ENCODE data around the gene ADCY9. TPM values are rescaled to one million over a fixed set of nuclear protein-coding genes. Genes with fewer than 3 reads are reported as not detected.

ADCY9 gene
- total RNA-seq, 1 experiment from 2014 or later = 10.5 TPM

- intact Hi-C loops (cut with micrococcal nuclease; ENCODE audit: unreplicated experiment) = no loop called here
- Histone ChIP-seq H3K79me2 (ENCODE audit: low read depth) (no peaks in the 10 kb centered on the region), H3K27ac (no peak overlapping the region), H3F3A (ENCODE audit: insufficient read depth, low read depth) (no peaks in the 10 kb centered on the region), H3K9me3 (ENCODE audit: insufficient read depth, low read depth) (no peaks in the 10 kb centered on the region), H3K9me2 (ENCODE audit: insufficient read depth) (no peaks in the 10 kb centered on the region), H3K27me3 (ENCODE audit: insufficient read depth, low read depth) (no peaks in the 10 kb centered on the region), H3K36me3 (ENCODE audit: low read depth) (no peaks in the 10 kb centered on the region), H3K4me3 (no peak overlapping the region), H3K4me1 (replicated peaks; ENCODE audit: insufficient read depth) (no peaks in the 10 kb centered on the region), H3K4me2 (no peak overlapping the region), H2AFZ (no peak overlapping the region), H4K20me1 (ENCODE audit: insufficient read depth) (no peaks in the 10 kb centered on the region)
- TF ChIP-seq EZH2 (IDR thresholded peaks at IDR 0.05; ENCODE audit: low read depth) (no peak), CTCF (conservative IDR thresholded peaks at IDR 0.05) (no peak)
- ChIA-PET POLR2A (ENCODE audit: unreplicated experiment) (interaction anchor here (0.6 kb wide), 1 partner anchor 18 kb away, joined by 5 read pairs; no protein-coding TSS in a partner anchor), CTCF (no interaction called here)
- DNase-seq = no peak
- BruUV-seq (replicated peaks) = no TSS peak
Measured at GRCh38 chr16:4087990-4088577, 28.2 kb downstream of the ADCY9 start.

- no peak overlapping the region for H3K27ac ChIP-seq
- no TSS peak for BruUV-seq (replicated peaks)
- H3K27me3 ChIP-seq (ENCODE audit: insufficient read depth, low read depth) = no peaks in the 10 kb centered on the region
- CTCF ChIA-PET = interaction anchor here (0.6 kb wide), 1 partner anchor 145 kb away, joined by 4 read pairs; no protein-coding TSS in a partner anchor
- H3K36me3 ChIP-seq (ENCODE audit: low read depth) = no peaks in the 10 kb centered on the region
- H3K4me3 ChIP-seq = no peak overlapping the region
- no peaks in the 10 kb centered on the region for H3K9me2 ChIP-seq (ENCODE audit: insufficient read depth)
- no peaks in the 10 kb centered on the region for H4K20me1 ChIP-seq (ENCODE audit: insufficient read depth)
- intact Hi-C loops (cut with micrococcal nuclease; ENCODE audit: unreplicated experiment) = no loop called here
- DNase-seq = no peak
- no peaks in the 10 kb centered on the region for H3K79me2 ChIP-seq (ENCODE audit: low read depth)
- TF ChIP-seq CTCF (conservative IDR thresholded peaks at IDR 0.05) (no peak), EZH2 (IDR thresholded peaks at IDR 0.05; ENCODE audit: low read depth) (no peak)
- no peaks in the 10 kb centered on the region for H3K4me1 ChIP-seq (replicated peaks; ENCODE audit: insufficient read depth)
- H3K4me2 ChIP-seq = no peak overlapping the region
- no peaks in the 10 kb centered on the region for H3K9me3 ChIP-seq (ENCODE audit: insufficient read depth, low read depth)
- no peaks in the 10 kb centered on the region for H3F3A ChIP-seq (ENCODE audit: insufficient read depth, low read depth)
- POLR2A ChIA-PET (ENCODE audit: unreplicated experiment) = interaction anchor here (0.6 kb wide), 1 partner anchor 19 kb away, joined by 5 read pairs; no protein-coding TSS in a partner anchor
- no peak overlapping the region for H2AFZ ChIP-seq
Measured at GRCh38 chr16:4087099-4087885, 28.9 kb downstream of the ADCY9 start.

GRCh38 chr16:4086153-4086552 is 30.1 kb downstream of the ADCY9 start:
- no peaks in the 10 kb centered on the region for H3F3A ChIP-seq (ENCODE audit: insufficient read depth, low read depth)
- H3K4me2 ChIP-seq = no peak overlapping the region
- no peak overlapping the region for H3K4me3 ChIP-seq
- H3K4me1 ChIP-seq (replicated peaks; ENCODE audit: insufficient read depth) = no peaks in the 10 kb centered on the region
- no peaks in the 10 kb centered on the region for H3K79me2 ChIP-seq (ENCODE audit: low read depth)
- BruUV-seq (replicated peaks) = no TSS peak
- no peak overlapping the region for H2AFZ ChIP-seq
- no peaks in the 10 kb centered on the region for H3K27me3 ChIP-seq (ENCODE audit: insufficient read depth, low read depth)
- intact Hi-C loops (cut with micrococcal nuclease; ENCODE audit: unreplicated experiment) = no loop called here
- H3K9me2 ChIP-seq (ENCODE audit: insufficient read depth) = no peaks in the 10 kb centered on the region
- no peaks in the 10 kb centered on the region for H3K36me3 ChIP-seq (ENCODE audit: low read depth)
- ChIA-PET CTCF (no interaction called here), POLR2A (ENCODE audit: unreplicated experiment) (no interaction called here)
- no peaks in the 10 kb centered on the region for H3K9me3 ChIP-seq (ENCODE audit: insufficient read depth, low read depth)
- no peak for TF ChIP-seq EZH2 (IDR thresholded peaks at IDR 0.05; ENCODE audit: low read depth)
- no peak for TF ChIP-seq CTCF (conservative IDR thresholded peaks at IDR 0.05)
- H3K27ac ChIP-seq = no peak overlapping the region
- DNase-seq = no peak
- no peaks in the 10 kb centered on the region for H4K20me1 ChIP-seq (ENCODE audit: insufficient read depth)

All from PC-9 (cell line).